Muscle layer of duodenum (tissue), 2 donors: ENCODE results near the gene DDX25.

Experiments
- H3K27ac ChIP-seq: one replicate; pipeline ENCODE4 v1.7.0; 2013; ENCODE audit warnings: mild to moderate bottlenecking, low read length
- H3K27me3 ChIP-seq: one replicate; pipeline ENCODE4 v1.7.0; 2013; ENCODE audit warnings: low read depth, mild to moderate bottlenecking, control low read depth, low read length
- H3K36me3 ChIP-seq, 2 donors: one replicate each; pipeline ENCODE4 v1.7.0; 2013; ENCODE audit warnings: low read length in 2 of 2, control low read depth in 1 of 2, mild to moderate bottlenecking in 1 of 2; ENCODE audit not compliant: insufficient read depth in 2 of 2, control insufficient read depth in 1 of 2
- H3K4me1 ChIP-seq, 2 donors: one replicate each; pipeline ENCODE4 v1.7.0; 2013; ENCODE audit warnings: low read length in 2 of 2, mild to moderate bottlenecking in 2 of 2, control low read depth in 1 of 2, moderate library complexity in 1 of 2; ENCODE audit not compliant: insufficient read depth in 2 of 2, control insufficient read depth in 1 of 2
- H3K4me3 ChIP-seq, 2 donors: one replicate each; pipeline ENCODE4 v1.7.0; 2013; ENCODE audit warnings: low read length in 2 of 2, low read depth in 1 of 2, mild to moderate bottlenecking in 1 of 2
- H3K9me3 ChIP-seq, 2 donors: one replicate each; pipeline ENCODE4 v1.7.0; 2013; ENCODE audit warnings: low read length in 2 of 2, control low read depth in 1 of 2, mild to moderate bottlenecking in 1 of 2; ENCODE audit not compliant: control insufficient read depth in 1 of 2
- donor health status: healthy.

Gene DDX25

GRCh38 chr11:125947419-125948277 is 43.3 kb downstream of the DDX25 start:
- no peak overlapping the region for H3K4me3 ChIP-seq
- H3K27ac ChIP-seq: no peak overlapping the region
- no peaks in the 10 kb centered on the region for H3K36me3 ChIP-seq
- no peaks in the 10 kb centered on the region for H3K27me3 ChIP-seq
- no peaks in the 10 kb centered on the region for H3K9me3 ChIP-seq
- H3K4me1 ChIP-seq: peaks cover 0 to 27% of the 10 kb centered on the region in 2 donors

- no peaks in the 10 kb centered on the region for H3K9me3 ChIP-seq
- H3K36me3 ChIP-seq: no peaks in the 10 kb centered on the region
- no peak overlapping the region for H3K4me3 ChIP-seq
- H3K27me3 ChIP-seq: no peaks in the 10 kb centered on the region
- H3K27ac ChIP-seq: no peak overlapping the region
- peaks cover 3 to 30% of the 10 kb centered on the region in 2 donors for H3K4me1 ChIP-seq
Observed at GRCh38 chr11:125948278-125949051, 44.2 kb downstream of the DDX25 start.

- H3K4me3 ChIP-seq: no peak overlapping the region
- H3K4me1 ChIP-seq: peaks cover 3 to 33% of the 10 kb centered on the region in 2 donors
- no peaks in the 10 kb centered on the region for H3K9me3 ChIP-seq
- no peaks in the 10 kb centered on the region for H3K36me3 ChIP-seq
- H3K27me3 ChIP-seq: no peaks in the 10 kb centered on the region
- H3K27ac ChIP-seq: no peak overlapping the region
Observed at GRCh38 chr11:125949271-125950177, 45.2 kb downstream of the DDX25 start.

GRCh38 chr11:125950178-125950490 is 45.8 kb downstream of the DDX25 start:
- Histone ChIP-seq H3K36me3 (peaks cover 0 to 5% of the 10 kb centered on the region in 2 donors), H3K4me1 (peaks cover 3 to 33% of the 10 kb centered on the region in 2 donors), H3K27ac (no peak overlapping the region), H3K27me3 (no peaks in the 10 kb centered on the region), H3K9me3 (no peaks in the 10 kb centered on the region), H3K4me3 (no peak overlapping the region)

- no peaks in the 10 kb centered on the region for H3K9me3 ChIP-seq
- H3K36me3 ChIP-seq: peaks cover 0 to 11% of the 10 kb centered on the region in 2 donors
- no peak overlapping the region for H3K4me3 ChIP-seq
- H3K27ac ChIP-seq: no peak overlapping the region
- H3K4me1 ChIP-seq: peaks cover 3 to 33% of the 10 kb centered on the region in 2 donors
- H3K27me3 ChIP-seq: no peaks in the 10 kb centered on the region
Observed at GRCh38 chr11:125950696-125951651, 46.7 kb downstream of the DDX25 start.

GRCh38 chr11:125951731-125952130 is 47.4 kb downstream of the DDX25 start:
- Histone ChIP-seq H3K27ac (no peak overlapping the region), H3K9me3 (no peaks in the 10 kb centered on the region), H3K36me3 (peaks cover 0 to 18% of the 10 kb centered on the region in 2 donors), H3K4me1 (peaks cover 3 to 33% of the 10 kb centered on the region in 2 donors), H3K27me3 (no peaks in the 10 kb centered on the region), H3K4me3 (no peak overlapping the region)

- Histone ChIP-seq H3K9me3 (no peaks in the 10 kb centered on the region), H3K27ac (no peak overlapping the region), H3K27me3 (no peaks in the 10 kb centered on the region), H3K4me3 (no peak overlapping the region), H3K4me1 (peaks cover 3 to 38% of the 10 kb centered on the region in 2 donors), H3K36me3 (peaks cover 0 to 19% of the 10 kb centered on the region in 2 donors)
Observed at GRCh38 chr11:125952559-125952958, 48.3 kb downstream of the DDX25 start.

- no peak overlapping the region for H3K4me3 ChIP-seq
- no peaks in the 10 kb centered on the region for H3K27me3 ChIP-seq
- no peak overlapping the region for H3K27ac ChIP-seq
- peaks cover 0 to 19% of the 10 kb centered on the region in 2 donors for H3K36me3 ChIP-seq
- no peaks in the 10 kb centered on the region for H3K9me3 ChIP-seq
- peaks cover 3 to 38% of the 10 kb centered on the region in 2 donors for H3K4me1 ChIP-seq
Observed at GRCh38 chr11:125952973-125953372, 48.7 kb downstream of the DDX25 start.

- no peak overlapping the region for H3K27ac ChIP-seq
- H3K9me3 ChIP-seq: no peaks in the 10 kb centered on the region
- peaks cover 3 to 38% of the 10 kb centered on the region in 2 donors for H3K4me1 ChIP-seq
- no peak overlapping the region for H3K4me3 ChIP-seq
- peaks cover 0 to 19% of the 10 kb centered on the region in 2 donors for H3K36me3 ChIP-seq
- no peaks in the 10 kb centered on the region for H3K27me3 ChIP-seq
Observed at GRCh38 chr11:125953401-125953935, 49.2 kb downstream of the DDX25 start.
